Measurements from ENCODE around the gene SPSB3.

DNA sequence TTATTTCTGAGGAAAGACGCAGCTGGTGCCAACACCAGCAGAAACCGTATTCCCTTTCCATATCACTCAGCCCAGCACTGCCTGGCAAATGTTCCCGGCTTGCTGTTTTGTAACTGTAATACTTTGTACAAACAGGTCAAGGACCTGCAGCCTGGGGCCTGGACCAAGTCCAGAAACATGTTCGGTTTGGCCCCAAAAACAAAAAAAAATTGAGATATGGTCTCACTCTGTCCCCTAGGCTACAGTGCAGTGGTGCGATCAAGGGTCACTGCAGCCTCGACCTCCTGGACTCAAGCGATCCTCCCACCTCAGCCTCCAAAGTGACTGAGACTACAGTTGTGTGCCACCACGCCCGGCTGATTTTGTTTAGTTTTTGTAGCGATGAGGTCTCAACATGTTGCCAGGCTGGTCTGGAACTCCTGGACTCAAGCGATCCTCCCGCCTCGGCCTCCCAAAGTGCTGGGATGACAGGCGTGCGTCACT lies 43.1 kb upstream of the SPSB3 start:
- TF ChIP-seq CTCF (IDR thresholded peaks at IDR 0.05; ENCODE audit: low read depth, low read length, missing input control) (no peak), RAD21 (IDR thresholded peaks at IDR 0.05) (peak; percentile 26 to 36), SP1 (IDR thresholded peaks at IDR 0.05) (peak; percentile 62), GABPA (IDR thresholded peaks at IDR 0.05 in 1 of 2, conservative IDR thresholded peaks at IDR 0.05 in 1 of 2) (peak in 1 of 2 donors; percentile 44), JUND (IDR thresholded peaks at IDR 0.05) (peak in 1 of 2 donors; percentile 40), RXRA (IDR thresholded peaks at IDR 0.05) (peak; percentile 90), YY1 (IDR thresholded peaks at IDR 0.05) (peak; percentile 48), EGR1 (IDR thresholded peaks at IDR 0.05; ENCODE audit: low read depth in 2 of 2) (peak in 1 of 2 donors; percentile 41), TAF1 (conservative IDR thresholded peaks at IDR 0.05) (peak; percentile 51)
- TF ChIP-seq, protein P1, sequence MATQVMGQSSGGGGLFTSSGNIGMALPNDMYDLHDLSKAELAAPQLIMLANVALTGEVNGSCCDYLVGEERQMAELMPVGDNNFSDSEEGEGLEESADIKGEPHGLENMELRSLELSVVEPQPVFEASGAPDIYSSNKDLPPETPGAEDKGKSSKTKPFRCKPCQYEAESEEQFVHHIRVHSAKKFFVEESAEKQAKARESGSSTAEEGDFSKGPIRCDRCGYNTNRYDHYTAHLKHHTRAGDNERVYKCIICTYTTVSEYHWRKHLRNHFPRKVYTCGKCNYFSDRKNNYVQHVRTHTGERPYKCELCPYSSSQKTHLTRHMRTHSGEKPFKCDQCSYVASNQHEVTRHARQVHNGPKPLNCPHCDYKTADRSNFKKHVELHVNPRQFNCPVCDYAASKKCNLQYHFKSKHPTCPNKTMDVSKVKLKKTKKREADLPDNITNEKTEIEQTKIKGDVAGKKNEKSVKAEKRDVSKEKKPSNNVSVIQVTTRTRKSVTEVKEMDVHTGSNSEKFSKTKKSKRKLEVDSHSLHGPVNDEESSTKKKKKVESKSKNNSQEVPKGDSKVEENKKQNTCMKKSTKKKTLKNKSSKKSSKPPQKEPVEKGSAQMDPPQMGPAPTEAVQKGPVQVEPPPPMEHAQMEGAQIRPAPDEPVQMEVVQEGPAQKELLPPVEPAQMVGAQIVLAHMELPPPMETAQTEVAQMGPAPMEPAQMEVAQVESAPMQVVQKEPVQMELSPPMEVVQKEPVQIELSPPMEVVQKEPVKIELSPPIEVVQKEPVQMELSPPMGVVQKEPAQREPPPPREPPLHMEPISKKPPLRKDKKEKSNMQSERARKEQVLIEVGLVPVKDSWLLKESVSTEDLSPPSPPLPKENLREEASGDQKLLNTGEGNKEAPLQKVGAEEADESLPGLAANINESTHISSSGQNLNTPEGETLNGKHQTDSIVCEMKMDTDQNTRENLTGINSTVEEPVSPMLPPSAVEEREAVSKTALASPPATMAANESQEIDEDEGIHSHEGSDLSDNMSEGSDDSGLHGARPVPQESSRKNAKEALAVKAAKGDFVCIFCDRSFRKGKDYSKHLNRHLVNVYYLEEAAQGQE (IDR thresholded peaks at IDR 0.05) = no peak

All from liver (tissue), 3 donors.